SU-DHL-6 (cell line): ENCODE results near the gene PPFIA4.

Experiments used
- H2AFZ ChIP-seq: fragments of 200-600 bp; sonication (generic); 2 replicates; pipeline ENCODE4 v1.6.1; 2014; ENCODE audit warnings: low read depth, mild to moderate bottlenecking, moderate library complexity, mixed read lengths, antibody characterized with exemption, low read length; ENCODE audit not compliant: severe bottlenecking
- H3F3A ChIP-seq: fragments of 200-600 bp; shearing (Covaris generic); 2 replicates; pipeline ENCODE4 v1.6.0; 2016; ENCODE audit warnings: antibody characterized with exemption, mild to moderate bottlenecking; ENCODE audit not compliant: insufficient read depth
- H3K27ac ChIP-seq: fragments of 200-600 bp; sonication (generic); 2 replicates; pipeline ENCODE4 v1.5.1; 2016; ENCODE audit warnings: low read depth, mild to moderate bottlenecking, low read length, moderate library complexity, mixed read lengths
- H3K27me3 ChIP-seq: fragments of 200-600 bp; sonication (generic), shearing (Covaris generic); 2 replicates; pipeline ENCODE4 v1.6.0; 2014; ENCODE audit warnings: mild to moderate bottlenecking, low read length
- H3K36me3 ChIP-seq: fragments of 200-600 bp; sonication (generic); 2 replicates; pipeline ENCODE4 v1.6.1; 2014; ENCODE audit warnings: mild to moderate bottlenecking, low read length, mixed read lengths
- H3K4me2 ChIP-seq: fragments of 300-600, 200-600 bp; shearing (Covaris generic), sonication (generic); 2 replicates; pipeline ENCODE4 v1.6.0; 2014; ENCODE audit warnings: low read length, low read depth, mild to moderate bottlenecking; ENCODE audit not compliant: poor library complexity, severe bottlenecking
- H3K4me3 ChIP-seq: fragments of 200-600 bp; sonication (generic); 2 replicates; pipeline ENCODE4 v1.5.1; 2014; ENCODE audit warnings: antibody characterized with exemption, low read length, mild to moderate bottlenecking, mixed read lengths; ENCODE audit not compliant: insufficient read depth, poor library complexity, severe bottlenecking
- H3K79me2 ChIP-seq: fragments of 200-600 bp; sonication (generic); 2 replicates; pipeline ENCODE4 v1.6.1; 2014; ENCODE audit warnings: mild to moderate bottlenecking, low read length, moderate library complexity; ENCODE audit not compliant: insufficient read depth
- H3K9ac ChIP-seq: fragments of 200-600 bp; sonication (generic); 2 replicates; pipeline ENCODE4 v1.7.0; 2014; ENCODE audit warnings: mild to moderate bottlenecking, low read length
- H3K9me2 ChIP-seq: fragments of 200-600 bp; sonication (generic); replicated peaks from 2 replicates; pipeline ENCODE4 v1.6.1; 2014; ENCODE audit warnings: low read length; ENCODE audit not compliant: insufficient read depth
- H3K9me3 ChIP-seq: fragments of 200-600 bp; sonication (generic); 2 replicates; pipeline ENCODE4 v1.6.1; 2014; ENCODE audit warnings: low read length, mixed read lengths; ENCODE audit not compliant: insufficient read depth
- H4K20me1 ChIP-seq: fragments of 200-600 bp; sonication (generic); 2 replicates; pipeline ENCODE4 v1.6.1; 2014; ENCODE audit warnings: low read depth, mild to moderate bottlenecking, antibody characterized with exemption, low read length, moderate library complexity, mixed read lengths
- EZH2phosphoT487 ChIP-seq: fragments of 200-600 bp; sonication (generic), shearing (Covaris generic); conservative IDR thresholded peaks from 2 replicates; pipeline ENCODE4 v1.6.1; 2018; ENCODE audit warnings: mild to moderate bottlenecking, antibody characterized with exemption, low read length, moderate library complexity, mixed read lengths
- TF ChIP-seq, protein P1 (sequence below): fragments of 200-600 bp; sonication (generic); IDR thresholded peaks from one replicate; pipeline ENCODE4 v1.5.1; 2017; ENCODE audit warnings: antibody characterized with exemption, mild to moderate bottlenecking, low read length, moderate library complexity; ENCODE audit not compliant: insufficient read depth, poor library complexity, severe bottlenecking

Gene PPFIA4

GRCh38 chr1:203095061-203095690 is 68.9 kb downstream of the PPFIA4 start:
- TF ChIP-seq EZH2phosphoT487 = no peak
- TF ChIP-seq, protein P1, sequence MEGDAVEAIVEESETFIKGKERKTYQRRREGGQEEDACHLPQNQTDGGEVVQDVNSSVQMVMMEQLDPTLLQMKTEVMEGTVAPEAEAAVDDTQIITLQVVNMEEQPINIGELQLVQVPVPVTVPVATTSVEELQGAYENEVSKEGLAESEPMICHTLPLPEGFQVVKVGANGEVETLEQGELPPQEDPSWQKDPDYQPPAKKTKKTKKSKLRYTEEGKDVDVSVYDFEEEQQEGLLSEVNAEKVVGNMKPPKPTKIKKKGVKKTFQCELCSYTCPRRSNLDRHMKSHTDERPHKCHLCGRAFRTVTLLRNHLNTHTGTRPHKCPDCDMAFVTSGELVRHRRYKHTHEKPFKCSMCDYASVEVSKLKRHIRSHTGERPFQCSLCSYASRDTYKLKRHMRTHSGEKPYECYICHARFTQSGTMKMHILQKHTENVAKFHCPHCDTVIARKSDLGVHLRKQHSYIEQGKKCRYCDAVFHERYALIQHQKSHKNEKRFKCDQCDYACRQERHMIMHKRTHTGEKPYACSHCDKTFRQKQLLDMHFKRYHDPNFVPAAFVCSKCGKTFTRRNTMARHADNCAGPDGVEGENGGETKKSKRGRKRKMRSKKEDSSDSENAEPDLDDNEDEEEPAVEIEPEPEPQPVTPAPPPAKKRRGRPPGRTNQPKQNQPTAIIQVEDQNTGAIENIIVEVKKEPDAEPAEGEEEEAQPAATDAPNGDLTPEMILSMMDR = no peak
- Histone ChIP-seq H3K27me3 (no peaks in the 10 kb centered on the region), H3K4me2 (no peak overlapping the region), H2AFZ (no peak overlapping the region), H3K36me3 (no peaks in the 10 kb centered on the region), H3K4me3 (no peak overlapping the region), H3K9me2 (no peaks in the 10 kb centered on the region), H3K9ac (no peak overlapping the region), H3K79me2 (no peaks in the 10 kb centered on the region), H3K9me3 (0 out of 2 replicates have a peak, but pooled peaks cover 8% of the 10 kb centered on the region), H3F3A (no peaks in the 10 kb centered on the region), H3K27ac (no peak overlapping the region), H4K20me1 (no peaks in the 10 kb centered on the region)

DNA sequence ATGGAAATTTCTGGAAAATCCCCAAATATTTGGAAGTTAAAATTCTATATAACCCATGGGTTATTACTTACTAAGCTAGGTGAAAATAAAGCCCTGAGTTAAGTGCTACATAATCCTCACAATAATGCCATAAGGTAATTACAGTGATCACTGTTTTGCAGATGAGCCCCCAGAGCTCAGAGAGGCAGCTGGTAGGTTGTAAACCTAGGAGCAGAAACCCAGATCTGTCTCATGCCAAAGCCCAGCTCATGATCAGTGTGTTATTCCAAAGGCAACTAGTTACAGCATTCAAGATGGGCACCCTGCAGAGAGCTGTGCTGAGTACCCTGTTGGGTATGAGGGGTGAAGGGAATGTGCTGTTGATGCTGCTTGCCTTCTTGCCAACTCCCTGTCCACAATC is 70.3 kb downstream of the PPFIA4 start:
- H3K4me3 ChIP-seq = no peak overlapping the region
- 0 out of 2 replicates have a peak, but pooled peaks cover 8% of the 10 kb centered on the region for H3K9me3 ChIP-seq
- TF ChIP-seq EZH2phosphoT487 = no peak
- TF ChIP-seq, protein P1 = no peak
- H3K9me2 ChIP-seq = no peaks in the 10 kb centered on the region
- H3K9ac ChIP-seq = no peak overlapping the region
- no peak overlapping the region for H3K4me2 ChIP-seq
- H3K36me3 ChIP-seq = no peaks in the 10 kb centered on the region
- H4K20me1 ChIP-seq = no peaks in the 10 kb centered on the region
- no peak overlapping the region for H2AFZ ChIP-seq
- no peak overlapping the region for H3K27ac ChIP-seq
- H3K27me3 ChIP-seq = no peaks in the 10 kb centered on the region
- H3F3A ChIP-seq = no peaks in the 10 kb centered on the region
- H3K79me2 ChIP-seq = no peaks in the 10 kb centered on the region

DNA sequence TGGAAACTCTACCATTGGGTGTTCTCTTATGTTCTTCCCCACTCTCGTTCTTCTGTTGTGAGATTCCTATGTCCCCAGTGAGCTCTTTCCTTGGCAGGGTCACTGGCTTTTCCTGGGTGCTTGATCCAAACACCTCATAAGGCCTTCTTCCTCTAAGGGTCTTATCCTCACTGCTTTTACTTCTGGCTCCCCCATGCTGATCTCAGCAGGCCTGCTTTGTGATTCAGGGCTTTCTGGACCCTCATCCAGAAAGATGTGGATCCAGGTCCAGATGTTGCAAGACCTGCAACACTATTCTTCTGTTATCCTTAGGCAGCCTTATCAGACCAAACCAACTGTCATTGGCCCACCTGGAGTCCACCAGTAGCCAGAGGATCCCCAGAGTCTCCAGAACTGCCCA is 70.7 kb downstream of the PPFIA4 start:
- TF ChIP-seq EZH2phosphoT487 = no peak
- TF ChIP-seq, protein P1 = no peak
- H3K27me3 ChIP-seq = no peaks in the 10 kb centered on the region

More for the DNA sequence above, 70.7 kb downstream of the PPFIA4 start:
- H3K79me2 ChIP-seq = no peaks in the 10 kb centered on the region
- H3K9me2 ChIP-seq = no peaks in the 10 kb centered on the region
- H3K27ac ChIP-seq = no peak overlapping the region
- H3K4me3 ChIP-seq = no peak overlapping the region
- no peak overlapping the region for H3K9ac ChIP-seq
- no peak overlapping the region for H3K4me2 ChIP-seq
- H3F3A ChIP-seq = no peaks in the 10 kb centered on the region
- H4K20me1 ChIP-seq = no peaks in the 10 kb centered on the region
- H3K9me3 ChIP-seq = 0 out of 2 replicates have a peak, but pooled peaks cover 8% of the 10 kb centered on the region
- H2AFZ ChIP-seq = no peak overlapping the region
- no peaks in the 10 kb centered on the region for H3K36me3 ChIP-seq
